HG03039 (cell line): ENCODE results near the gene MRPL53.
"Not testable (repeated sequence)": the region's sequence is repeated elsewhere in the genome, so short reads cannot be mapped to it uniquely, and the experiment has no call there.

Source experiments
- ATAC-seq: cut with Tn5 transposase; IDR thresholded peaks from one replicate; pipeline ENCODE4 v1.9.1; 2021; ENCODE audit warnings: mild to moderate bottlenecking, moderate library complexity; ENCODE audit not compliant: unreplicated experiment

The MRPL53 gene

DNA sequence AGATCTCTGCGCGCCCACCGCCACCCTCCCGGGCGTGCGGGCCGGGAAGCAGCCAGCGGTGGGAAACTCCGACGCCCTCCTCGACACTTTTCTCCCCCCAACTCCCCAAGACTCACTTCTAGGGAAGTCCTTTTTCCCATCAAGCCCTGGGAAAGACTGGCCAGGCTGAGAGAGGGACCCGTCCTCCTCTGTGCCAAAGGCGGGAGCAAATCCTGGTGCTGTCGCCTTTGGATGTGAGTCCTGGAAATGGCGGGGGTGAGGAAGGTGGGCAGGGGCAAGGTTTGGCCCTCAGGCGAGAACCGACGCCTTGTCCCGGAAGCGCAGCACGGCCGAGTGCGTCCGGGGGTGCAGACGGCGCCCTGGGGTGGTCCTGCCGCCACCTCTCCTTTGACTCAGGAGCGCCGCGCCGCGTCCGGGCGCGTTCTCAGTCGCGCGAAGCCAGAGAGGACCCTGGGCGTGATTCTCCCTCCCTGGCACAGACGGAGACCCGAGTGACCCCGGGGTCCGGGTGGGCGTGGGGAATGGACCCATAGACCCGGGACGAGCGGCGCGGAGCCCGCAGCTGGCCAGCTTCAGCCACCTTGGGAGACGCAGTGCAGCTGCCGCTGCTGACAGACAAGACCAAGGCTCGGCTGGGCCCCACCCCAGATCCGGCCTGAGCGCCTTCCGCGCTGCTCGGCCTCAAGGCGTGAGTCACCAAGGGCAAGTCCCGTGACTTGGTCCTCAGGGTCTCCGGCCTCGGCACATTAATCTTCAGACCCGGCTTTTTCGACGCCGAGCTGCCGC, 30.4 kb upstream of the MRPL53 start:
- ATAC-seq, result peak; percentile 23

DNA sequence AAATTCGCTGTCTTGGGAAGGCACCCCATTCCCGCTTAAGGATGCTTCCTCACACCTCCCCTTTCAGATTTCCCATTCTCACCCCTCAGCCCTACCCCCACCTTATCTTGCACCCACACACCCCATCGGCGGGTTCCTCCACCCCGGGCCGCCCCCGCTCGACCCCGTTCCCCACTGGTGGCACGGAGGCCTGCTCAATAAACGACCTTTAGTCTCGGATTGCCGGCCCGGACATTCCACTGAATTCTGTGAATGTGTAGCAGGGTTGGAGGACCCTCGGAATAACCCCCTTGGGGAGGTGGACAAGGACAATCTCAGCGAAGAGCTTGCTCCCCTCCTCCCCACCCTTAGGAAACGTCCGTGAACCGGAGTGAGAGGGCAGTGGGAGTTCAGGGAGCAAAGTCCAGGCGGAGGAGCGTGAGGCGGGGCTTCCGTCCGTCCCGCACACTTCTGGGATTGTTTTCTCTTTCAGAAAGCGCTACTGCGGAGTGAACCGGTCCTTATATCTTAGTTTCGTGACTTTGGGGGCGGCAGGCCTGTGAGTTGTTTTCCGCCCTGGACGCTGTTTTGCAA, 29.8 kb upstream of the MRPL53 start:
- ATAC-seq, result no peak

DNA sequence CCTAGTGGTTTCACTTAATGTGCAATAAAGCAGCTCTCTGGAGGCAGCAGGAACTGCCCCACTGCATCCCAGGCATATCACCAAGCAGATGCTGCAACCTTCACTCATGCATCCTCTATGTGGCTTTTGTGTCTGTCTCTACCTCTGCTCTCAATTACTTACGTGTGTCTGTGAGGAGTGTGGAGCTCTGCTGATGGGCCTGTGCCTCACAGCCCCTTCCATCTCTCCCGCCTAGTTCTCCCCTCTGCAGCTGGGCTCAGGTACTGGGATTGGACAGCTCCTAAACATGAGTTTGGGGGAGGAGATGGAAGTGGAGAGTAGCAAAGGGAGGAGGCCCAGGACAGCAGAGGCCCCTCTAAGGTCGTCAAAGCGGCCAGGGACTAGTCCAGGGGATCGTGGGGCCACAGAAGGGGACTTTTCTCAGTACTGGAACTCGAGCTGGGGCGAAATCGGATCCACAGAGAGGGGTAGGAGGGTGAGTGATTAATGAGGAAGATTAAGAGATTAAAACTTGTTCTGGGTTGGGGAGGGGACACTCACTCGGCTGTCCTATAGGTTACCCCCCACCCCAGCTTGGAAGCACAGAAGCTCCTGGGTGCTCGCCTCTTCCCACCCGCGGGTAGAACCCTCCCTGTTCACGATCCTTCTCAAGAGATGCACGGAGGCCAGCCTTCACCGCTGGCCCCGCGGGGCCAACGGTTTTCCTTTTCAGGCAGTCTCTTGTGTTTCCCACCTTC, 29.0 kb upstream of the MRPL53 start:
- no peak for ATAC-seq

DNA sequence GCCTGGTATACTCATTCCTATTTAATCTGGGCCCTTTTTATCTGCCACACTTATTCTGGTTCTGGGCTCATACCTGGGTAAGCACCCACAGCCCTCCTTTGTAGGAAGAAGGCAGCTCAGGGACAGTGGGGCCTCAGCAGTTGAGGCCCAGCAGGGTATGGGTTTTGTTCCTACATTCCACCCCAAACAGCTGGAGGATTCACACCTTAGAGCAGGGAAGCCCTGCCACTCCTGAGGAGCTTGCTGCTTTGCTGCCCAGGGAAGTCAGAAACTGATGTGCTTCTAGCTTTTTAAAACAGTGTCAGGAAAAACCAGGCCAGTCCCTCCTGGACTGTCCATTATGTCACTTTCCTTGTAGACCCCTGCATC, 28.1 kb upstream of the MRPL53 start:
- no peak for ATAC-seq

DNA sequence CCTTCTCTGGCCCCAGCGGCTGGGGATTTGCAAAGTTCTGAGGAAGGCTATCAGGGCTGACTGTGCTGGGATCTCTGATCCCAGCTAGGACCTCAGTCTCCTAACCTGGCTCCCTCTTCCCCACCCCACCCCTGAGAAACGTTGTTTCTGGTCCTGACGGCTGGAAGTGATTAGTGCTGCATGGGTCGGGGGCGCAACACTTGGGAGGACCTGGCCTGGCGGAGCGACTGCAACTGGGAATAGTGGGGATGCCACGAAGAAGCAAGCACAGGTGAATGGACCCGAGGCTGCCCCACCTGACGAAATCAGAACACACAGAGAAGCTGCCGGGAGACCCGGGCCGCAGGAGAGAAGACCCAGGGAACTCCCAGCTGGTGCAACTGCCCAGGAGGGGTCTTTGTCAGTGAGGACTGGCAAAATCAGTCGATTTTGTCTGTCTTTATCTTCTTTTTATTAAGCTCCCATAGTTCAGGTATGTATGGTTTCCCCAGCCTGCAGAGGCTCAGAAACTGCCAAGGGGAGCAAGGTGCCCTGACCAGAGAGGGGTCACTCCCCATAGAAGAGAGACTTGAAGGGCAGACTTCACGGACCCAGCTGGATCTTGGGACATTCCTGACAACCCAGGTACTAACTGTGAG, 27.6 kb upstream of the MRPL53 start:
- ATAC-seq, result no peak

DNA sequence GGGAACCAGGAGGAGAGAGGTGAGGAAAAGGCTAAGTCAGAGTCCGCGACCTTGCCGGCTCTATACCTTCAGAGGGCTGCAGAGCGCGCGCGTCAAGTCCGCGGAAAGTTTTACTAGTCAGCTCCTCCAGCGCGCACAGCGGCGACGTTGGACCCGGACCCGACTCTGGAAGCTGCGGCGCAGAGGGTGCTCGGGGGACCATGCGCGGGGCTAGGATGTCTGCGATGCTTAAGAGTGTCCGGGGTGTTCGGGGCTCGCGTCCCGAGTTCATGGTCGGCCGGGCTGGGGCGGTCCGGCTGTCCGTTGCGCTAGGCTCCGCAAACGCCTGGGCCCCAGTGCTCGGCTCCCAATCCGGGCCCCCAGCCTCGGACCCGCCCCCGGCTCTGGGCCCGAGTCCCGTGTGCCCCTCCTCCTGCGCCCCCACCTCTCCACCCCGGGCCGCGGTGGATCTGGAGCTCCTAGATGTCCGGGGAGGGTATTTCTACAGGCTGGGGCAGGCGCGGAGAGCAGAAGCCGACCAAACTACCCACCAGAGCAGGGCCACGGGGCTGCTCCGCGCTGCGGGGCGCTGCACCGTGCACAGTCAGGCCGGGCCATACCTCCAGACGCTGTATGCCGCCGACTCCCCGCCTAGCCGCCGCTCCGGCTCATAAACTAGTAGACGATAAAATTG, 26.9 kb upstream of the MRPL53 start, which contains the start of gene LBX2:
Gene LBX2 (minus strand): TSS at position 337 of the 673 bp plus-strand sequence. CDS start 66 bp downstream, at position 271.
- ATAC-seq, result no peak

DNA sequence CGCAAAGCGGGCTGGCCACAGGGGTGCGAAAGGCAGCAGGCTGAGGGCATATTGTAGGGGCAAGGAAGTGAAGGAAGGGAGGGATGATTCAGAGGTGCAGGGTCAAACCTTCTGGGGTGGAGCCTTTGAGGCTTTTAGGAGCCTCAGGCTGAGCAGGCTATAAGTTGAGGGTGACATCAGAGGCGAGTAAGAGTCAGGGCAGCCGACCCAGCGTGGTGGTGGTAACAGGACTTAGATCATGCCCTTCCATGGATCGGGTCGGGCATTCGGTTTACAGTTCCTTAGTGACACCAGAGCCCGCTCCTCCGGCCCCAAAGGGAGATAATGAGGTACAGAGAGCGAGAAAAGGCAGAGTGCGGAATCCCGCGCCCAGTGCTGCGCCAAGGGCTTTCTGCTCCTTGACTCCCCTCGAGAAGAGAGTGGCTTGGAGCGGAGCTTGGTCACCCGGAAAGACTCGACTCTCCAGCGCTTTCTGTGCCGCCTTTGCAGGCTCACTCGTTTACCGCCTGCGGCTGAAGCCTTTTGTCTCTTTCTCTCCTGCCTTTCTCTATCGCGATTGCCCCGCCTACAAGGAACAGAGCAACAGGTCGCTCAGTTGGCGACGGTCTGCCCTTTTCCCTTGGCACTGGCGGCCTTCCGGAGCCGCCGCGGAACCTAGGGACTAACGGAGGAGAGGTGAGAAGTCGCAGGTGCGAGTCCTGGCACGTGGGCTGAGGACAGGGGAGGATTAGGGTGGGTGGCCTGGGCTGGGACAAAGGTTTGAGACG, 26.2 kb upstream of the MRPL53 start:
- no peak for ATAC-seq

DNA sequence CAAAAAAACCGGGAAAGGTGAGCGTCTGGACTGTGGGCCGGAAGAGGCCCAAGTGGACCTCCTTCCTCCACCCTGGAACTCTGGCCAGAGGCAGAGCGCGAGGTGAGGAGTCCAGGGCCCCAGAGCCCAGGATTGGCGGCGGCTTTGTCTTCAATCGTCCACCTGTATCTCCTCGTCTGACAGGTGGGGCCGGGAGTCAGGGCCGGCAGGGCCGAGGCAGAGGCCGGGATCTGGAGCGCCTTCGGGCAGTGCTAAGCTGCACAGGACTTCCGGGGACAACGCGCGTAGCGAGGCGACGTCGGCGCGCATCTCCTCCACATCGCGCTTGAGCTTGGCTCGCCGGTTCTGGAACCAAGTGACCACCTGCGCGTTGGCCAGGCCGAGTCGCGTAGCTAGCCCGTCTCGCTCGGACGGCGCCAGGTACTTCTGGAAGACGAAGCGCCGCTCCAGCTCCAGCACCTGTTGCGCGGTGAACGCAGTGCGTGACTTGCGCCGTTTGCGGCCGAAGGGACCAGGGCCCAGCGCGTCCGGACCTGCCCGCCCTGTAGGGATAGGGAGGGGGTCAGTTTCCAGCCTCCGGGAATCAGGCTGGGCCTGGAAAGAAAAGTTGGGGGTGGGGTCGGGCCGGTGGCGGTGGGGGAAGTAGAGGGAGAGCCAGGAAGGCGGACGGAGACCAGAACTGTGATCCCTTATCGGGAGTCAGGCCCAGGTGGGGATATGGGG, 25.5 kb upstream of the MRPL53 start:
- ATAC-seq, result no peak

DNA sequence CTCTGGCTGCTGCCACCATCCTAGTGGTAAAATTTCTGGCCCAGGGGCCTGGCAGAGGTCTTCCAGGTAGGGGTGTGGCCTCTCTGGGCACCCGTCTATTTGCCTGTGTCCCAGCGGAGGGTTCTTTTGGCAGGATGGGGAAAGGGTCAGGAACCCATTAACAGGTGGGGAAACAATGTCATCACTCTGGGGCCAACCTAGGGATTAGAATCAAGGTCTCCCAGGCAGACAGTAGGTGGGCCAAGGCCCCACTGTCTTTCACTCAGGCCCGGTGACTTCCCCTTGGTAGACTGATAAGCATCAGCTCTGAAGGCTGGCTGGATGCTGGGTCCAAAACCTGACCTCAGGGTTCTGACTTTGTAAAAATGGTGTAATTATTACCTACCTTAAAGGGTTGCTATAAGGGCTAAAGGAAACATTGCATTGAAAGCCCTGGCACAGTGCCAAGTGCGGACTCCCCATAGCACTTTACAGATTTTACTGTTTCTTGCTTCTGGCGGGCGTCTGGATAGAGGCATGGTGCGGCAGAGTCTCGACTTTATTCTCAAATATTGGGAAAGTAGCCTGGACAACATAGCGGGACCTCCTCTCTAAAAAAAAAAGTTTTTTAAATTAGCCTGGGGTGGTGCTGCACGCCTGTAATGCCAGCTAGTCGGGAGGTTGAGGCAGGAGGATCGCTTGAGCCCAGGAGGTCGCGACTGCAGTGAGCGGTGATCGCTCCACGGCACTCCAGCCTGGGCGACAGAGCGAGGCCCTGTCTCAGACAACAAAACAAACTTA, 24.7 kb upstream of the MRPL53 start:
- no peak for ATAC-seq

DNA sequence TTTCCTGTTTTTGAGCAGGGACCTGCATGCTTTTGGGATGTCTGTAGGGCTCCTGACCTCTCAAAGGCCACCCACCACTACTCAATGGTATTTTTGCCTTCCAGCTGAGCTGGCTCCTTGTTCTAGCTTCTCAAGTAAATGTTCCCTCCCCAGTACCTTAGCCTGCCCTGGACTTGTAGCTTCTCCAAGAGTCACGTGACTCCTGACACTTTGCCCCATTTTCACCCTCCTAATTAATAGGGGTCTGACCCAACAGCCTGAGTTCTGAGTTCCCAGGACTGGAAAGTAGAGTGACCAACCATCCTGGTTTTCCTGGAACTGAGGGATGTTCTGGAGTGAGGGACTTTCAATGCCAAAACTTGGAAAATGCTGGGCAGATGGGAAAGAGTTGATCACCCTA, 23.0 kb upstream of the MRPL53 start:
- no peak for ATAC-seq

DNA sequence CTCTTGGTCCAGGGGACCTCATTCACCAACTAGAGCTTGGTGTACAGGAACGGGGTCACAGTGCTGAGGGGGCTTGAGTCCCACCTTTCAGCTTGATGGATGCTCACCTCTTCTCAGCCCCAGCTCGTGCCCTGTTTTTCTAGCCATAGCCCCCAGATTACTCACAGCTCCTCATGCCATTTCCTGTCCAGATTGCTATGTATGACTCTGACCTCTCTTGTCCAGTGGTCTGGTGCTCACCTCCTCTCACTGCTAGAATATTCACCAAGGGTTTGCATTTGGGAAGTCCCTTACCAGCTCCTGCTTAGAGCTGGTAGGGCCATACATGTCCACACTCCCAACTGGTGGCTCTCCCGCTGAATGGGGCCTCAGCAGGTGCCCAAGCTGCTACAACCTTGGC, 21.1 kb upstream of the MRPL53 start:
- no peak for ATAC-seq

DNA sequence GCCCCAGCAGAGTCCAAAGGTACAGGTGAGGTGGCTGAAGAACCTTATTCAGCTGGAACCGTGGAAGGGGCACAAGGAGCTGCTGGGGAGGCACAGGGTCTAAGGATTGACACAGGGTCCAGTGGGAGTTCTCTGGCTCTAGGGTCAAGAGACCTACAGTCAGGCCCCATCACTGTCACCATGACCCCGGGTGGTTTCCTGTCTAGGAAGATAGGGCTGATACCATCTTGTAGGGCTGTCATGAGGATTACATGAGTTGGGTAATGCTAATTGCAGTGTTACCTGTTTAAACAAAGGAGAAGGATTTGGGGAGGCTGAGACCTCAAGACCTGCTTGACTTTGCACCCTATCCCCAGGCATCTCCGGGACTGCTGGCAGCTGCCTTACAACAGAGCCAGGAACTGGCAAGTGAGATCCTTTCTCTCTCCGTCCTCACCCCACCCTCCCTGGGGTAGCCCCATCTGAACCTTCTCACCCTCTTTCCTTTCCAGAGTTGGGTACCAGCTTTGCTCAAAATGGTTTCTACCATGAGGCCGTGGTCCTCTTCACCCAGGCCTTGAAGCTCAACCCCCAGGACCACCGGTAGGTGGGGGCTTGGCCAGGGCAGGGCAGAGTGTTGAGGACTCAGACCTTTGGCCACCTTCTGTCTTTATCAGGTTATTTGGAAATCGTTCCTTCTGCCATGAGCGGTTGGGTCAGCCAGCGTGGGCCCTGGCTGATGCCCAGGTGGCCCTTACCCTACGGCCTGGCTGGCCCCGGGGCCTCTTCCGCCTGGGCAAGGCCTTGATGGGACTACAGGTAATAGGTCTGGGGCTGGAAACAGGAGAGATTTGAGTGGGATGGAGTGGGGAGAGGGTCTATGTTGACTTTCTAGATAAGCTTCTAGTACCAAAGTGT, 19.4 kb upstream of the MRPL53 start:
- no peak for ATAC-seq

DNA sequence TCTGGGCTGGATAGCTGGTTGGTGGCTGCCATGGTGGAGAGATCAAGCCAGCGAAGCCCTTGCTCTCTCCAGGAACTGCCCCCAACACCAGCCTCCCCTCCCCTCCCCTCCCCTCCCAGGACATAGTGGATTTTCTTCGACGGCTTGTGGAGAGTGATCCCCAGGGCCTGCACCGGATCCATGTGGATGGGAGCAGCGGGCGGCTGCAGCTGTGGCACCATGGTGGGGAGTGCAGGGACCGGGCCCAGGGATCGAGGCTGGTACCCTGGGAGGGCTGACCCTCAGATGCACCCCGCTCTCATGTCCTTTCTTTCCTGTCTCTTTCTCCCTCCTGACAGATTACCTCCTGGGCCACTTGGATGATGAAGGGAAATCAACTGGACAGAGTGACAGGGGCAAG, 17.4 kb upstream of the MRPL53 start:
- ATAC-seq, result no peak

DNA sequence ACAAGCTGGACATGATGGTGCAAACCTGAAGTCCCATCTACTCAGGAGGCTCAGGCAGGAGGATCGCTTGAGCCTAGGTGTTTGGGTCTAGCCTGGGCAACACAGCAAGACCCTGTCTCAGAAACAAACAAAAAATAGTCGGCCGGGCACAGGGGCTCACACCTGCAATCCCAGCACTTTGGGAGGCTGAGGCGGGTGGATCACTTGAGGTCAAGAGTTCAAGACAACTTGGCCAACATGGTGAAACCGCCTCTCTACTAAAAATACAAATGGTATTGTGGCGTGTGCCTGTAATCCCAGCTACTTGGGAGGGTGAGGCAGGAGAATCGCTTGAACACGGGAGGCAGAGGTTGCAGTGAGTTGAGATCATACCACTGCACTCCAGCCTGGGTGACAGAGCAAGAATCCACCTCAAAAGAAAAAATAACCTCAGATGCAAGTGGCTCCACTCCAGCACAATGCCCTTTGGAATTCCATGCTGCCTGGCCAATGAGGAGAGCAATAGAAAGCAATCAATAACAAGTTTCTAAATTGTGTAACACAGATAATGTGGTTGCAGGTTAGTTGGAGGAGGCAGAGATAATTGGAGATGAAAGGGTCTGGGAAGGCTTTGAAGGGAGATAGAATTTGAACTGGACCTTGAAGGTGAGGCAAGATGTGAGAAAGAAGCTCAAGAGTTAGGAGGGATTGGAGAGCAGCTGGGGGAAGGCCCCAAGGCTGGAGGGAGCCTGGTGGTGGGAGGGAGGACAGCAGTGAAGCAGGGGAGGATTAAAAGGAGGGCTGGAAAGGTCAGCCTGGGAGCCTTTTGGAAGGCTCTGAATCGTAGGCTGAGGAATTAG, 16.4 kb upstream of the MRPL53 start:
- no peak for ATAC-seq

DNA sequence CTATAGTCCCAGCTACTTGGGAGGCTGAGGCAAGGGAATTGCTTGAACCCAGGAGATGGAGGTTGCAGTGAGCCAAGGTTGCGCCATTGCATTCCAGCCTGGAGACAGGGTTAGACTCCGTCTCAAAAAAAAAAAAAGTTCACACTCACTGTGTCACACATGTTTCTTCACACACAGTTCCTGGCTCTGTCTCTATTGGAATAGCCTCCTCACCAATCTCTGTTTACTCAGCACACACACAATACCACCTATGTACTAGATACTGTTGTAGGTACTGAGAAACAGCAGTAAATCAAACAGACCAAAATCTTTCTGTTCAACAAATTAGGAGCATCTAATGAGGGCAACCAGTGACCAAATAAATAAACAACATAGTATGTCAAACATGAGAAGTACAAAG, 13.7 kb upstream of the MRPL53 start:
- no peak for ATAC-seq

DNA sequence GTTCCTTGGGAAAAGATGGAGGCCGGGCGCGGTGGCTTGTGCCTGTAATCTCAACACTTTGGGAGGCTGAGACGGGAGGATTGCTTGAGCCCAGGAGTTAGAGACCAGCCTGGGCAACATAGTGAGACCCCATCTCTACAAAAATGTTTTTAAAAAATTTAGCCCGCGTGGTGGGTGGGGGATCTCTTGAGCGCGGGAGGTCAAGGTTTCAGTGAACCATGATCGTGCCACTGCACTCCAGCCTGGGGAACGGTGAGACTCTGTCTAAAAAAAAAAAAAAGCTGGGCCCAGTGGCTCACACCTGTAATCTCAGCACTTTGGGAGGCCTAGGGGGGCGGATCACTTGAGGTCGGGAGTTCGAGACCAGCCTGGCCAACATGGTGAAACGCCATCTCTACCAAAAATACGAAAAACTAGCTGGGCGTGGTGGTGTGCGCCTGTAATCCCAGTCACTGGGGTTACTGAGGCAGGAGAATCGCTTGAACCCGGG, 11.2 kb upstream of the MRPL53 start:
- ATAC-seq, result not testable (repeated sequence)
